Endothelial cell of umbilical vein (primary cell): ENCODE data around the gene DOCK1. TPM values are rescaled to one million over a fixed set of nuclear protein-coding genes. Genes with fewer than 3 reads are reported as not detected.

ENCODE experiments used
- BruUV-seq: library from RNA; stranded (reverse); fragments of 400-500 nt; replicated peaks from 2 replicates; lab custom pipeline; 2021; lab: Mats Ljungman, UMichigan
- CTCF ChIA-PET: fragments of 300-600, 350-600 bp; sonication (Branson Sonifier 250); formaldehyde crosslinking; loops from one replicate; lab custom pipeline; 2021; ENCODE audit warnings: antibody characterized with exemption, inconsistent platforms; lab: Charles Lee
- POLR2A ChIA-PET: fragments of 300-600, 350-600 bp; sonication (Branson Sonifier 250); formaldehyde crosslinking; loops from one replicate; lab custom pipeline; 2021; ENCODE audit warnings: antibody characterized with exemption, inconsistent platforms; lab: Charles Lee
- DNase-seq: peaks from one replicate; pipeline ENCODE4 v3.0.0-alpha.2; 2011; ENCODE audit warnings: low read depth, low spot score
- FAIRE-seq: peaks from 2 replicates; lab custom pipeline; 2011; peaks lifted over from hg19 to GRCh38; lab: Jason Lieb, UNC
- H2AFZ ChIP-seq: 2 replicates; pipeline ENCODE4 v1.6.0; 2012; ENCODE audit warnings: low read depth, low read length, control low read depth, inconsistent platforms
- H3K27ac ChIP-seq: 2 replicates; pipeline ENCODE4 v1.5.1; 2011; ENCODE audit warnings: low read depth, mild to moderate bottlenecking, control low read depth, low read length, moderate library complexity; ENCODE audit not compliant: insufficient read depth
- H3K27me3 ChIP-seq, 2 experiments: 2 replicates each; pipeline versions ENCODE4 v1.6.0 to v1.6.1; 2011; ENCODE audit warnings: low read length in 2 of 2, mixed read lengths in 1 of 2; ENCODE audit not compliant: control insufficient read depth in 2 of 2, insufficient read depth in 2 of 2
- H3K36me3 ChIP-seq, 2 experiments: 2 replicates in 1 of 2; 3 replicates in 1 of 2; pipeline ENCODE4 v1.5.1; 2011; ENCODE audit warnings: low read length in 2 of 2, mild to moderate bottlenecking in 1 of 2, moderate library complexity in 1 of 2; ENCODE audit not compliant: control insufficient read depth in 2 of 2, insufficient read depth in 2 of 2; ENCODE audit errors: extremely low read depth in 1 of 2
- H3K4me1 ChIP-seq: 3 replicates; pipeline ENCODE4 v1.5.1; 2011; ENCODE audit warnings: mild to moderate bottlenecking, low read length; ENCODE audit not compliant: control insufficient read depth, insufficient read depth; ENCODE audit errors: extremely low read depth
- H3K4me2 ChIP-seq: 2 replicates; pipeline ENCODE4 v1.6.1; 2011; ENCODE audit warnings: low read length, control low read depth, mixed read lengths; ENCODE audit not compliant: insufficient read depth
- H3K4me3 ChIP-seq, 3 experiments: fragments of 200-600 bp in 1 of 3; sonication (generic), shearing (Covaris generic) in 1 of 3; replicated peaks in 1 of 3; 2 replicates each; pipeline ENCODE4 v1.5.1; 2011 to 2016; ENCODE audit warnings: control low read depth in 3 of 3, low read length in 3 of 3, mild to moderate bottlenecking in 2 of 3, inconsistent platforms in 1 of 3, low read depth in 1 of 3, moderate library complexity in 1 of 3; ENCODE audit not compliant: insufficient read depth in 1 of 3
- H3K79me2 ChIP-seq: 2 replicates; pipeline ENCODE4 v1.6.0; 2012; ENCODE audit warnings: low read length, inconsistent platforms; ENCODE audit not compliant: control insufficient read depth, insufficient read depth
- H3K9ac ChIP-seq: replicated peaks from 2 replicates; pipeline ENCODE3; 2011; ENCODE audit warnings: low read length, control low read depth; ENCODE audit not compliant: insufficient read depth; ENCODE audit errors: extremely low read depth
- H3K9me1 ChIP-seq: replicated peaks from 3 replicates; pipeline ENCODE4 v1.6.0; 2011; ENCODE audit warnings: mild to moderate bottlenecking, low read length; ENCODE audit not compliant: control insufficient read depth, insufficient read depth; ENCODE audit errors: extremely low read depth
- H3K9me3 ChIP-seq: replicated peaks from 2 replicates; pipeline ENCODE4 v1.5.1; 2012; ENCODE audit warnings: low read length, inconsistent platforms; ENCODE audit not compliant: control insufficient read depth, insufficient read depth
- H4K20me1 ChIP-seq: replicated peaks from 2 replicates; pipeline ENCODE3; 2011; ENCODE audit warnings: mild to moderate bottlenecking, low read length; ENCODE audit not compliant: control insufficient read depth, insufficient read depth; ENCODE audit errors: extremely low read depth
- EZH2 ChIP-seq: IDR thresholded peaks from 2 replicates; pipeline ENCODE4 v1.6.1; 2012; ENCODE audit warnings: borderline replicate concordance, low read depth, mild to moderate bottlenecking, moderate library complexity, low read length, inconsistent platforms; ENCODE audit not compliant: severe bottlenecking
- FOS ChIP-seq: IDR thresholded peaks from 2 replicates; pipeline ENCODE4 v1.6.1; 2011; ENCODE audit warnings: mild to moderate bottlenecking, low read length, moderate library complexity, borderline replicate concordance; ENCODE audit not compliant: insufficient read depth
- GATA2 ChIP-seq: IDR thresholded peaks from 2 replicates; pipeline ENCODE4 v1.7.0; 2011; ENCODE audit warnings: low read depth, mild to moderate bottlenecking, moderate library complexity, mixed read lengths, low read length; ENCODE audit not compliant: insufficient read length, insufficient read depth
- JUN ChIP-seq: IDR thresholded peaks from 2 replicates; pipeline ENCODE4 v1.6.1; 2011; ENCODE audit warnings: borderline replicate concordance, low read depth; ENCODE audit not compliant: insufficient read length, insufficient read depth
- MYC ChIP-seq: IDR thresholded peaks from one replicate; pipeline ENCODE4 v1.6.1; 2011; ENCODE audit warnings: mild to moderate bottlenecking, low read depth, low read length
- POLR2A ChIP-seq: IDR thresholded peaks from 2 replicates; pipeline ENCODE4 v1.6.1; 2012; ENCODE audit warnings: low read depth, mild to moderate bottlenecking, control low read depth, low read length
- POLR2AphosphoS5 ChIP-seq: IDR thresholded peaks from 2 replicates; pipeline ENCODE4 v1.6.1; 2012; ENCODE audit warnings: low read depth, mild to moderate bottlenecking, control low read depth, low read length, moderate library complexity; ENCODE audit not compliant: insufficient read depth
- dilution Hi-C: fragments of 300-500 bp; cut with MboI; formaldehyde crosslinking; loops from one replicate; pipeline ENCODE4 v1.15.0; 2019; ENCODE audit warnings: low sequenced_read_pairs; ENCODE audit not compliant: extremely low pct_ligation_motif_present
- intact Hi-C: fragments of 100-400 bp; cut with micrococcal nuclease; formaldehyde crosslinking; loops from one replicate; pipeline ENCODE4 v1.10.0; 2022
- polyA plus RNA-seq, 4 experiments: library from polyadenylated mRNA; depleted of rRNA in 3 of 4; stranded (reverse) in 3 of 4; unstranded in 1 of 4; fragments of >200 nt; gene quantifications; 2 replicates each; pipeline versions ENCODE4 v1.2.1 to v1.2.3, GENCODE V29; 2011 to 2012; ENCODE audit warnings: missing spikeins in 1 of 4
- total RNA-seq: library from RNA; stranded (reverse); gene quantifications from 2 replicates; pipeline ENCODE4 v1.2.3, GENCODE V29; 2021
- TF ChIP-seq, protein P1 (sequence below), 2 donors: IDR thresholded peaks; 1 replicate in 1 of 2; 2 replicates in 1 of 2; pipeline ENCODE4 v1.5.1; 2011; ENCODE audit warnings: low read length in 2 of 2, mild to moderate bottlenecking in 2 of 2, moderate library complexity in 2 of 2, control low read depth in 1 of 2, inconsistent platforms in 1 of 2, low read depth in 1 of 2; ENCODE audit not compliant: insufficient read depth in 1 of 2; ENCODE audit errors: extremely low read depth in 1 of 2
- TF ChIP-seq, protein P2 (sequence below): IDR thresholded peaks from 2 replicates; pipeline ENCODE4 v1.6.1; 2011; ENCODE audit not compliant: insufficient read depth, insufficient read length

The DOCK1 gene
- total and polyA plus RNA-seq, 2 donors (not counting 3 experiments of a cell fraction or from before 2014, with no cell fraction given): 22.5 to 83.1 TPM

DNA sequence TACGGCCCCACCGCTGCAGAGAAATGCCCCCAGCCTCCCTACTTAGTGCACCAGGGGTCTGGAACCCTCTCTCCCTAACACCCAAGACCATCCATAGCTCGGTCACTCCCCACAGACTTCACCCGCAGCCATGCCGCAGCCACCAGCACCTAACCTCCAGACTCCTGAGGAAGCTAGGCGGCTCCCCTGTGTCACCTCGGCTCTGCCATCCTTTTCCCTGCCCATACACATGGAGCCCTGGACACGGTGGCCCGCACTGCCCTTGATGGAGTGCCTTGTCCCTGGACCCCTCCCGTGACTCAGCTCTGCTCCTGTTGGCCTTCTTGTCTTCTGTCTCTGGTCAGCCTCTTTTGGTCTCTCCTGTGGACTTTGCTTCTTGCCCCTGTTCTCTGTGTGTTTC is 183.7 kb downstream of the DOCK1 start:
- Histone ChIP-seq H4K20me1 (no peaks in the 10 kb centered on the region), H3K4me2 (no peak overlapping the region), H3K9me3 (no peaks in the 10 kb centered on the region), H3K4me1 (no peaks in the 10 kb centered on the region), H3K9ac (no peak overlapping the region), H2AFZ (no peak overlapping the region), H3K36me3 (peaks cover 2 to 4% of the 10 kb centered on the region in 2 experiments), H3K79me2 (no peaks in the 10 kb centered on the region), H3K9me1 (no peaks in the 10 kb centered on the region), H3K4me3 (no peak overlapping the region), H3K27ac (no peak overlapping the region), H3K27me3 (no peaks in the 10 kb centered on the region)
- ChIA-PET POLR2A (no interaction called here), CTCF (no interaction called here)
- no peak for FAIRE-seq
- dilution Hi-C loops (no loop called here), intact Hi-C loops (loop anchor here (10.0 kb wide), 1 partner anchor 184 kb away; the partner anchor contains the start of gene DOCK1)
- no peak for DNase-seq
- no peak for TF ChIP-seq POLR2A
- TF ChIP-seq POLR2AphosphoS5: no peak
- TF ChIP-seq, protein P1, sequence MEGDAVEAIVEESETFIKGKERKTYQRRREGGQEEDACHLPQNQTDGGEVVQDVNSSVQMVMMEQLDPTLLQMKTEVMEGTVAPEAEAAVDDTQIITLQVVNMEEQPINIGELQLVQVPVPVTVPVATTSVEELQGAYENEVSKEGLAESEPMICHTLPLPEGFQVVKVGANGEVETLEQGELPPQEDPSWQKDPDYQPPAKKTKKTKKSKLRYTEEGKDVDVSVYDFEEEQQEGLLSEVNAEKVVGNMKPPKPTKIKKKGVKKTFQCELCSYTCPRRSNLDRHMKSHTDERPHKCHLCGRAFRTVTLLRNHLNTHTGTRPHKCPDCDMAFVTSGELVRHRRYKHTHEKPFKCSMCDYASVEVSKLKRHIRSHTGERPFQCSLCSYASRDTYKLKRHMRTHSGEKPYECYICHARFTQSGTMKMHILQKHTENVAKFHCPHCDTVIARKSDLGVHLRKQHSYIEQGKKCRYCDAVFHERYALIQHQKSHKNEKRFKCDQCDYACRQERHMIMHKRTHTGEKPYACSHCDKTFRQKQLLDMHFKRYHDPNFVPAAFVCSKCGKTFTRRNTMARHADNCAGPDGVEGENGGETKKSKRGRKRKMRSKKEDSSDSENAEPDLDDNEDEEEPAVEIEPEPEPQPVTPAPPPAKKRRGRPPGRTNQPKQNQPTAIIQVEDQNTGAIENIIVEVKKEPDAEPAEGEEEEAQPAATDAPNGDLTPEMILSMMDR (IDR thresholded peaks at IDR 0.05; ENCODE audit: extremely low read depth in 1 of 2, insufficient read depth in 1 of 2, low read depth in 1 of 2, low read length in 2 of 2): no peak
- TF ChIP-seq FOS: no peak
- no peak for TF ChIP-seq EZH2
- TF ChIP-seq, protein P2, sequence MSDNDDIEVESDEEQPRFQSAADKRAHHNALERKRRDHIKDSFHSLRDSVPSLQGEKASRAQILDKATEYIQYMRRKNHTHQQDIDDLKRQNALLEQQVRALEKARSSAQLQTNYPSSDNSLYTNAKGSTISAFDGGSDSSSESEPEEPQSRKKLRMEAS: no peak
- no peak for TF ChIP-seq GATA2
- TF ChIP-seq JUN: no peak
- no peak for TF ChIP-seq MYC
- BruUV-seq: no TSS peak
